ENCODE results near the gene CCR4. TPM values are rescaled to one million over a fixed set of nuclear protein-coding genes. Genes with fewer than 3 reads are reported as not detected.
A peak's percentile ranks its signal among the peaks of the same experiment; 100 is the strongest.
"Not testable (repeated sequence)": the region's sequence is repeated elsewhere in the genome, so short reads cannot be mapped to it uniquely, and the experiment has no call there.

Gene CCR4
- total and polyA plus RNA-seq, 2 of the 13 experiments (the other 11 are each of a cell fraction or from before 2014, with no cell fraction given) = 0.04 to 0.05 TPM

GRCh38 chr3:32902887-32903371 lies 48.5 kb upstream of the CCR4 start (continued):
- 0 out of 2 replicates have a peak, but pooled peaks have one; percentile 59 for TF ChIP-seq ZNF672 (CRISPR knock-in tag; IDR thresholded peaks at IDR 0.05)
- peak; percentile 86; the same call in 1 of the 2 replicates for TF ChIP-seq ZSCAN21 (CRISPR knock-in tag; IDR thresholded peaks at IDR 0.05; ENCODE audit: borderline replicate concordance)
- peak; percentile 69 for TF ChIP-seq NFYB (CRISPR knock-in tag; IDR thresholded peaks at IDR 0.05)
- TF ChIP-seq NONO (IDR thresholded peaks at IDR 0.05) = not testable (repeated sequence)
- peak; percentile 79; the same call in 1 of the 2 replicates for TF ChIP-seq NONO (CRISPR knock-in tag; conservative IDR thresholded peaks at IDR 0.05)
- TF ChIP-seq IRF9 (CRISPR knock-in tag; IDR thresholded peaks at IDR 0.05; ENCODE audit: borderline replicate concordance) = peak; percentile 28; the same call in 1 of the 2 replicates
- 0 out of 2 replicates have a peak, but pooled peaks have one; percentile 49 for TF ChIP-seq ZNF329 (CRISPR knock-in tag; IDR thresholded peaks at IDR 0.05; ENCODE audit: low read depth)
- peak; percentile 42; the same call in 1 of the 2 replicates for TF ChIP-seq TFDP2 (CRISPR knock-in tag; IDR thresholded peaks at IDR 0.05)
- 0 out of 2 replicates have a peak, but pooled peaks have one; percentile 41 for TF ChIP-seq ZNF317 (CRISPR knock-in tag; IDR thresholded peaks at IDR 0.05)
- 0 out of 2 replicates have a peak, but pooled peaks have one; percentile 27 for TF ChIP-seq ZNF580 (CRISPR knock-in tag; IDR thresholded peaks at IDR 0.05; ENCODE audit: borderline replicate concordance, low read depth)
- TF ChIP-seq HIVEP1 (CRISPR knock-in tag; IDR thresholded peaks at IDR 0.05) = 0 out of 2 replicates have a peak, but pooled peaks have one; percentile 35
- peak; percentile 70; the same call in 1 of the 2 replicates for TF ChIP-seq ZNF292 (CRISPR knock-in tag; IDR thresholded peaks at IDR 0.05; ENCODE audit: borderline replicate concordance, low read depth)
- TF ChIP-seq ZNF501 (CRISPR knock-in tag; IDR thresholded peaks at IDR 0.05) = peak; percentile 61; the same call in 1 of the 2 replicates
- TF ChIP-seq STAG1 (CRISPR knock-in tag; IDR thresholded peaks at IDR 0.05) = peak; percentile 87
- TF ChIP-seq AGO2 (optimal IDR thresholded peaks at IDR 0.05; ENCODE audit: low read depth, low read length) = peak; percentile 75
- TF ChIP-seq ZBTB38 (CRISPR knock-in tag; IDR thresholded peaks at IDR 0.05) = peak; percentile 83
- TF ChIP-seq NFYC (CRISPR knock-in tag; IDR thresholded peaks at IDR 0.05) = peak; percentile 73
- TF ChIP-seq HOXA3 (CRISPR knock-in tag; IDR thresholded peaks at IDR 0.05) = peak; percentile 42; the same call in 1 of the 2 replicates
- TF ChIP-seq TFAP4 (IDR thresholded peaks at IDR 0.05; ENCODE audit: borderline replicate concordance, low read depth) = peak; percentile 46; the same call in 1 of the 2 replicates
- TF ChIP-seq POGK (CRISPR knock-in tag; conservative IDR thresholded peaks at IDR 0.05) = peak; percentile 70
- TF ChIP-seq KMT2B (CRISPR knock-in tag; IDR thresholded peaks at IDR 0.05) = peak; percentile 32; the same call in 1 of the 2 replicates
- 0 out of 2 replicates have a peak, but pooled peaks have one; percentile 40 for TF ChIP-seq ARNT2 (CRISPR knock-in tag; IDR thresholded peaks at IDR 0.05; ENCODE audit: low read depth)
- TF ChIP-seq ZNF253 (CRISPR knock-in tag; IDR thresholded peaks at IDR 0.05; ENCODE audit: borderline replicate concordance) = 0 out of 2 replicates have a peak, but pooled peaks have one; percentile 39
- 0 out of 2 replicates have a peak, but pooled peaks have one; percentile 39 for TF ChIP-seq HES4 (CRISPR knock-in tag; IDR thresholded peaks at IDR 0.05; ENCODE audit: borderline replicate concordance)
- TF ChIP-seq MAX (IDR thresholded peaks at IDR 0.05) = peak; percentile 69; the same call in 1 of the 2 replicates

All from HepG2 (cell line).